Activated CD8-positive, alpha-beta T cell treated with anti-CD3 and anti-CD28 coated beads for 36 hours (primary cell): Measurements from ENCODE around the gene TEF. TPM values are rescaled to one million over a fixed set of nuclear protein-coding genes. Genes with fewer than 3 reads are reported as not detected.

ENCODE experiments used
- ATAC-seq: fragments of 200-7000 bp; cut with Tn5 transposase; one replicate; pipeline ENCODE4 v1.10.0; 2021; ENCODE audit warnings: mild to moderate bottlenecking, moderate library complexity
- CTCF ChIA-PET: fragments of 350-600 bp; sonication (Branson Sonifier 250); formaldehyde crosslinking; loops from one replicate; lab custom pipeline; 2021; ENCODE audit warnings: antibody characterized with exemption; lab: Charles Lee
- POLR2A ChIA-PET: fragments of 350-600 bp; sonication (Branson Sonifier 250); formaldehyde crosslinking; loops from one replicate; lab custom pipeline; 2021; ENCODE audit warnings: antibody characterized with exemption; lab: Charles Lee
- DNase-seq: peaks from one replicate; pipeline ENCODE4 v3.0.0-alpha.2; 2020
- H3K27ac Mint-ChIP-seq: one replicate; pipeline ENCODE4 v1.8.0; 2021; ENCODE audit warnings: mild to moderate bottlenecking, mixed read lengths
- H3K27me3 Mint-ChIP-seq: one replicate; pipeline ENCODE4 v1.8.0; 2021; ENCODE audit warnings: mixed read lengths
- H3K36me3 Mint-ChIP-seq: one replicate; pipeline ENCODE4 v1.8.0; 2021; ENCODE audit warnings: low read depth, mixed read lengths
- H3K4me1 Mint-ChIP-seq: one replicate; pipeline ENCODE4 v1.8.0; 2021; ENCODE audit warnings: low read depth, mixed read lengths
- H3K4me3 Mint-ChIP-seq: one replicate; pipeline ENCODE4 v1.8.0; 2021; ENCODE audit warnings: mild to moderate bottlenecking, moderate library complexity, mixed read lengths
- H3K9me3 Mint-ChIP-seq: one replicate; pipeline ENCODE4 v1.8.0; 2021; ENCODE audit warnings: mixed read lengths
- intact Hi-C: fragments of 100-400 bp; cut with micrococcal nuclease; formaldehyde crosslinking; loops from one replicate; pipeline ENCODE4 v1.10.0; 2022
- total RNA-seq, 2 experiments: library from RNA; stranded (reverse); gene quantifications; one replicate each; pipeline ENCODE4 v1.2.3, GENCODE V29; 2021
- TF ChIP-seq, protein P1 (sequence below): fragments of 200-600 bp; IDR thresholded peaks from one replicate; pipeline ENCODE4 v1.8.0; 2022; ENCODE audit warnings: antibody characterized with exemption, mild to moderate bottlenecking

Gene TEF
- total RNA-seq, 2 experiments from 2014 or later: 1.4 to 2.0 TPM

DNA sequence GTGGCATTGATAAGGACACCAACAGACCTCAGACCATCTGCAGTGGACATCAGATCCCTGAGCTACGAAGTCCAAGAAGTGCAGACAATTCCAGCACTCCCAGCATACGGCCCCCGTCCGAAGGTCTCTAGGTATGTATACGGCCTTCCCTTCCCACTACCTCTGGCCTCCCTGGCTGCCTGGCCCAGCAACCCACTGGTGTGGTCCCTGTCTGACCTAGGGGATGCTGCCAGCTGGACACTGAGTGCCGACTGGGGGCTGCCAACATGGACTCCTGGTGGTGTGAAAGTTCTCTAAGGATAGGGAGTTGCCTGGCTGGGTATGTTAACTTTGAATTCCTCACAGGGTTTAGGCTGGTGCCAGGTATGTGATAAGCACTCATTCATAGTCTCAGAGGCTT is 17.5 kb upstream of the TEF start:
- Mint-ChIP-seq H3K27ac (no peak overlapping the region), H3K9me3 (no peaks in the 10 kb centered on the region), H3K27me3 (peaks cover 6% of the 10 kb centered on the region), H3K36me3 (no peaks in the 10 kb centered on the region), H3K4me3 (no peak overlapping the region), H3K4me1 (no peaks in the 10 kb centered on the region)
- intact Hi-C loops: no loop called here
- no peak for ATAC-seq
- no peak for DNase-seq
- ChIA-PET CTCF (no interaction called here), POLR2A (no interaction called here)
- TF ChIP-seq, protein P1, sequence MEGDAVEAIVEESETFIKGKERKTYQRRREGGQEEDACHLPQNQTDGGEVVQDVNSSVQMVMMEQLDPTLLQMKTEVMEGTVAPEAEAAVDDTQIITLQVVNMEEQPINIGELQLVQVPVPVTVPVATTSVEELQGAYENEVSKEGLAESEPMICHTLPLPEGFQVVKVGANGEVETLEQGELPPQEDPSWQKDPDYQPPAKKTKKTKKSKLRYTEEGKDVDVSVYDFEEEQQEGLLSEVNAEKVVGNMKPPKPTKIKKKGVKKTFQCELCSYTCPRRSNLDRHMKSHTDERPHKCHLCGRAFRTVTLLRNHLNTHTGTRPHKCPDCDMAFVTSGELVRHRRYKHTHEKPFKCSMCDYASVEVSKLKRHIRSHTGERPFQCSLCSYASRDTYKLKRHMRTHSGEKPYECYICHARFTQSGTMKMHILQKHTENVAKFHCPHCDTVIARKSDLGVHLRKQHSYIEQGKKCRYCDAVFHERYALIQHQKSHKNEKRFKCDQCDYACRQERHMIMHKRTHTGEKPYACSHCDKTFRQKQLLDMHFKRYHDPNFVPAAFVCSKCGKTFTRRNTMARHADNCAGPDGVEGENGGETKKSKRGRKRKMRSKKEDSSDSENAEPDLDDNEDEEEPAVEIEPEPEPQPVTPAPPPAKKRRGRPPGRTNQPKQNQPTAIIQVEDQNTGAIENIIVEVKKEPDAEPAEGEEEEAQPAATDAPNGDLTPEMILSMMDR: no peak

DNA sequence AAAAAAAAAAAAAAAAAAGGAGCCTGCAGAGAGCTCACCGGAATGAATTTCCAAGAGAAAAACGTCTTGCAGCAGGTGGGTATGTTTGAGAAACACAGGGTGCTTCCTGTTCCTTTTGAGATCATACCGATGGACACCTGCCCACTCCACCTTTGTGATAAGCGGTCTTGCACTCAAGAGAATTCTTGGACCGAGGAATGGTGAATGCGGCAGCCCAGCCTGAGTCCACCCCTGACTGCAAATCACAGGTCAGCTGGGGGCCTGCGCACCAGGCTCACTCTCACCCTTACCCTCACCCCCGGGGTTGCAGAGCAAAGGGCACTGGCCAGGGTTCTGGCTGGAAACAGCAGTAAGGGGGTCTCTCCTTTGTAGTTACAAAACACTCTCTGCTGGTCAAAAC is 16.8 kb upstream of the TEF start:
- Mint-ChIP-seq H3K4me3 (no peak overlapping the region), H3K36me3 (no peaks in the 10 kb centered on the region), H3K4me1 (no peaks in the 10 kb centered on the region), H3K27ac (no peak overlapping the region), H3K27me3 (peaks cover 6% of the 10 kb centered on the region), H3K9me3 (no peaks in the 10 kb centered on the region)
- DNase-seq (no peak), ATAC-seq (no peak)
- POLR2A ChIA-PET: no interaction called here
- TF ChIP-seq, protein P1: no peak
- intact Hi-C loops: no loop called here
- CTCF ChIA-PET: interaction anchor here (1.1 to 1.2 kb wide), 2 partner anchors 39 to 167 kb away, joined by 4 read pairs; no protein-coding TSS in a partner anchor

DNA sequence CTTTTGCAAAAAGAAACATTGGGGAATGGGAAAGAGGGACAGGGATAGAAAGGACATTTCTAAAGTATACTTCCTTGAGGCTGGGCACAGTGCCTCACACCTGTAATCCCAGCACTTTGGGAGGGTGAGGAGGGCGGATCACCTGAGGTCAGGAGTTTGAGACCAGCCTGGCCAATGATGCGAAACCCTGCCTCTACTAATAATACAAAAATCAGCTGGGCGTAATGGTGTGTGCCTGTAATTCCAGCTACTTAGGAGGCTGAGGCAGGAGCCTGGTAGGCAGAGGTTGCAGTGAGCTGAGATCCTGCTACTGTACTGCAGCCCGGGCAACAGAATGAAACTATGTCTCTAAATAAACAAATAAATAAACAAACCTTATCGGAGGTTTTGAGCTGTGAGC is 16.3 kb upstream of the TEF start:
- no peaks in the 10 kb centered on the region for H3K9me3 Mint-ChIP-seq
- intact Hi-C loops: no loop called here
- no peaks in the 10 kb centered on the region for H3K36me3 Mint-ChIP-seq
- ATAC-seq (no peak), DNase-seq (no peak)
- POLR2A ChIA-PET: interaction anchor here (0.8 kb wide), 1 partner anchor 18 kb away, joined by 3 read pairs; no protein-coding TSS in a partner anchor
- peaks cover 6% of the 10 kb centered on the region for H3K27me3 Mint-ChIP-seq
- TF ChIP-seq, protein P1: no peak
- no peaks in the 10 kb centered on the region for H3K4me1 Mint-ChIP-seq
- no peak overlapping the region for H3K27ac Mint-ChIP-seq
- no peak overlapping the region for H3K4me3 Mint-ChIP-seq
- CTCF ChIA-PET: interaction anchor here (1.1 to 1.2 kb wide), 2 partner anchors 38 to 167 kb away, joined by 4 read pairs; no protein-coding TSS in a partner anchor

DNA sequence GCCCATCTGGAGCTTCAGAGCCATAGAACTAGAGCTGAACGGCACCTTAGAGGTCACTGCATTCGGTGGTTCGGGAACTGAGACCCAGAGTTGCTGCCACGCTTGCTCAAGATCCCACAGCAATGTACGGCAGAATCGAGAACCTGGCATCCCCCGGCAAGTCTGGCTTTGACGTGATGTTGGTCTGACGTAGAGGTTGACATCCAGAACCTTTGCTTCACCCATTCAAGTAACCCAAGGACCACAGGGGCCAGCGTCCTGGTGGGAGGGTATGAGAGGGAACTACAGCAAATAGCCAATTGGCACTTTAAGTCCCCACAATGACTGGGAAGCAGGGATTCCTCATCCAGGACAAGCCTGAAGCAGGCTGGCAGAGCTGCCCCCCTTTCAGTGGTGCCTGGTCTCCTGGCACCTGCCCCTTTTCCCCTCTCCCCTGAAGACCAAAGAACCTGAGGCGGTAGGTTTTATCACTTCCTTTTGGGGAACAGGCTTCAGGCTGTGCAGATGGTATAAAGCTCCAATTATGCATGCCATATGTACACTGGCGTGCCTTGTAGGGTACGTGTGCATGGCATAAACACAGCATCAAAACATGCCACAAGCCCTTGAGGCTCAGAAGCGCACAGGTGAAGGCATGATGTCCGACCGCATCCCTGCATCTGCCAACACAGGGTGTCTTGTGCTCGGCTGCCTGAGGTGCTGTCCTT is 15.3 kb upstream of the TEF start:
- peaks cover 7% of the 10 kb centered on the region for H3K27me3 Mint-ChIP-seq
- no peak for DNase-seq
- CTCF ChIA-PET: interaction anchor here (1.1 kb wide), 1 partner anchor 37 kb away, joined by 4 read pairs; no protein-coding TSS in a partner anchor

More for the DNA sequence above, 15.3 kb upstream of the TEF start:
- Mint-ChIP-seq H3K27ac (no peak overlapping the region), H3K36me3 (no peaks in the 10 kb centered on the region), H3K4me1 (no peaks in the 10 kb centered on the region), H3K9me3 (no peaks in the 10 kb centered on the region), H3K4me3 (no peak overlapping the region)
- POLR2A ChIA-PET: interaction anchor here (0.8 to 1.1 kb wide), 3 partner anchors 19 to 177 kb away, joined by 3 to 4 read pairs (median 4); no protein-coding TSS in a partner anchor
- intact Hi-C loops: no loop called here
- TF ChIP-seq, protein P1: no peak
- ATAC-seq: peak; percentile 27
